IPS-11a (cell line): ENCODE measurements around the gene RETREG1.

Source experiments
- H3K4me3 ChIP-seq: one replicate; pipeline ENCODE4 v1.5.1; 2013; ENCODE audit warnings: low read depth, low read length, control low read depth

The RETREG1 gene

GRCh38 chr5:16585041-16585667 lies 31.6 kb downstream of the RETREG1 start:
- no peak overlapping the region for H3K4me3 ChIP-seq

DNA sequence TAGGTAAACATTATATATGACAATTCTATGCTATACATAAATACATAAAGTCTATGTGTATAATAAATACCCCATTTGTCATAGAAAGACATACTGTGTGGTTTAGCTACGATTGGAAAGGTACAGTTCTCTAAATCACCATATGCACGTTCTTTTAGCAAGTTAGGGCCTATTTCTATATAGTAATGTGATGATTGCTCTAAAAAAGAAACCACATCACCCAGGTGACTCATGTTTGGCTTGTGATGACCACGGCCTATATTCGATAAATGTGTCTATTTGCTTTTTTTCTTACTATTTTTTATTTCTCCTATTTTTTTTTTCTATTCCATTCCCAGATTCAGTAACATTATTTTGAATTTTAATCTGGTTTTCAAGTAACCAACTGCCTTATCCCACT lies 34.7 kb downstream of the RETREG1 start:
- H3K4me3 ChIP-seq = no peak overlapping the region

DNA sequence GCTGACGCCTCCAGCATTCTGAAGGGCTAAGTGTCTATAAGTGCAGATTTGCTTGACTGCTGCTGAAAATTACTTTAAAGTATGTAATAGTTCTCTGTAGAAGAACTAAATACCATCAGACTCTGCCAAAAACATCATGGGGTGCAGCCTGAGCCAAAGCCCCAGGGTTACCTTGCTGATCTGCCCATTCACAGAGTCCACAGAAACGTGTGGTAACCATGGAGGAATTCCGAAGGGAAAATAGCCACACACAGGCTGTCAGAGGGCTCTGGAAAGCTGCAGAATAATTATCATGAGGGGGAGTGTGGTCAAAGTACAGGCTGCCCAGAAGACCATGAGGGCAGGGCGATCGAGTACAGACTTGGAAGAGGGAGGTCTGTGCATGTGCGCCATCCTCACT lies 36.4 kb downstream of the RETREG1 start:
- H3K4me3 ChIP-seq = no peak overlapping the region

- no peak overlapping the region for H3K4me3 ChIP-seq
Observed at GRCh38 chr5:16579142-16579847, 37.5 kb downstream of the RETREG1 start.

DNA sequence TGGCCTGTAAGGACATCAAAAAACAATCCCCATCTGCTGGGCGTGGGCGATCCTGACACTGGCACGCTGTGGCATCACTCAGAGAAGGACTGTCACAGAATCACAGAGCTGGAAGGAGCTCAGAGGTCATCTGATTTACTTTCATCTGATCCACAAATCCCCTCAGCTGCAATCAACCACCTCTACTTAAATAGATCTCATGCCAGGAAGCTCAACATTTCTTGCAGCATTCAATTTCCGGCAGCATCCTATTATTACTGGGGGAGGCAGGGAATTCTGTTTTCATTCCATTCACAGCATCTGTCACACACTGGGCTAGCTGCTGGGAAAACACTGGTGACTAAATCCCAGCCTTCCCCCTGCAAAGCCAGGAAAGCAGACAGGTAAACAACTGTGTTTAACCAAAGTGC lies 38.3 kb downstream of the RETREG1 start:
- H3K4me3 ChIP-seq = no peak overlapping the region

DNA sequence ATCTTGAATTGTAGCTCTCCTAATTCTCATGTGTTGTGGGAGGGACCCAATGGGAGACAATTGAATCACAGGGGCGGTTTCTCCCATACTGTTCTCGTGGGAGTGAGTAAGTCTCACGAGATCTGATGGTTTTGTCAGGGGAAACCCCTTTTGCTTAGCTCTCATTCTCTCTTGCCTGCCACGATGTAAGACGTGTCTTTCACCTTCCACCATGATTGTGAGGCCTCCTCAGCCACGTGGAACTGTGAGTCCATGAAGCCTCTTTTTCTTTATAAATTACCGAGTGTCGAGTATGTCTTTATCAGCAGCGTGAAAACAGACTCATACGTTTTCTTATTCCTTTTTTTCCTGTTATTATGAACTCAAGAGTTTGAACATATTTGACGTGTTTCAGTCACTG lies 39.1 kb downstream of the RETREG1 start:
- H3K4me3 ChIP-seq = no peak overlapping the region

DNA sequence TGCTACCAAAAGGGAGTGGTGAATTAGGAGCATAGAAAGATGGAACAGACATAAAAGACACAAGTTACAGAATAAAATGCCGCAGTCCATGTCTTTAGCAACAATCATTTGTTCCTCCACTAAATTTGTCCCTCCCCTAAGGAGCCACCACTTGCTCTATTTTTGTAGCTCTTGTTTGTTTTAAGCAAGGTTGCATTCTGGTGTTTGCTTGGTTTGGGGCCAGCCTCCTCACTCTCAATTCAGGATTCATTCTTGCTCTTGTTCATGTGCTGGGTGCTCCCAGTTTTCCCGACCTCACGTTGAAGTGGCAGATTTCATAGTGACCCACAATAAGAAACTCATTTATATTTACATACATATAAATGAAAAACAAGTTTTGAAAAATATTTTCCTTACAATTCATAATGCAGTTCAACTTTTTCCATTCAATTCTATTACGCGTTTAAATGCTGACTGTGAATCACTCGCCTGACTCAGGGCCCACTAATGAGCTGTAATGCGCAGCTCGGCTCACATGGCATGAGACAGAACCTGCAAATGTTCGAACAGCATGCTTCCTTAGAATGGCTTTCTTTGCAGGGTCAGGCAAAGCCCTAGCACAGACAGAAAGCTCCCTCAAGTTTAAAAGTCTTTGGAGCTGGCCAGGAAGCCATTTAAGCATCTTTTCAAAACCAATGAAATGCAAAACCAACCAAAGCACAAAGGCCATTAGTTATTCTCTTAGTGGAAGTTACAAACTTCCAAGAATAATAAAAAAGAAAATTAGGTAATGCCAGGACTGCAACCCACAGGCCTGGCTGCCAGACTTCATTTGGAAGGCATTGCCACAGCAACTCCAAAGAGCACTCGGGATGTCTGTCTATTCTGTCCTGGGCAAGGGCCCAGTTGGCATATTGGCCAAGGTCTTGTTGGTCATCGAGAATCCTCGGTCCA lies 41.7 kb downstream of the RETREG1 start:
- no peak overlapping the region for H3K4me3 ChIP-seq

DNA sequence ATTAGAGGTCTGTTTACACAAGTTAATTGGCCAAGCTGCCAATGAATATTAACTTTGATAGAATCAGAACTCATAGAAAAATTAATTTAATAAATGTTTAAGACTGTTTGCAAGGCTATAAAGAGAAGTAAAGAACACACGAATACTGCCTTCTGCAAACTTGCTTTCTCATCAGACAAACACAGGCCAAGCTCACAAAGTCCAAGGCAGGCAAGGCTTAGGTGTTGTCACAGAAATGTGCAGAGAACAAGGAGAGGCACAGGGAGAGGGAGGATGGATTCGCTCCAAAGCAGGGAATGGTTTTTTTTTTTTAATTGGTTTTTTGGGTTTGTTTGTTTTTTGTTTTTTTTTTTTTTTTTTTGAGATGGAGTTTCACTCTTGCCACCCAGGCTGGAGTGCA lies 43.4 kb downstream of the RETREG1 start:
- H3K4me3 ChIP-seq = no peak overlapping the region

DNA sequence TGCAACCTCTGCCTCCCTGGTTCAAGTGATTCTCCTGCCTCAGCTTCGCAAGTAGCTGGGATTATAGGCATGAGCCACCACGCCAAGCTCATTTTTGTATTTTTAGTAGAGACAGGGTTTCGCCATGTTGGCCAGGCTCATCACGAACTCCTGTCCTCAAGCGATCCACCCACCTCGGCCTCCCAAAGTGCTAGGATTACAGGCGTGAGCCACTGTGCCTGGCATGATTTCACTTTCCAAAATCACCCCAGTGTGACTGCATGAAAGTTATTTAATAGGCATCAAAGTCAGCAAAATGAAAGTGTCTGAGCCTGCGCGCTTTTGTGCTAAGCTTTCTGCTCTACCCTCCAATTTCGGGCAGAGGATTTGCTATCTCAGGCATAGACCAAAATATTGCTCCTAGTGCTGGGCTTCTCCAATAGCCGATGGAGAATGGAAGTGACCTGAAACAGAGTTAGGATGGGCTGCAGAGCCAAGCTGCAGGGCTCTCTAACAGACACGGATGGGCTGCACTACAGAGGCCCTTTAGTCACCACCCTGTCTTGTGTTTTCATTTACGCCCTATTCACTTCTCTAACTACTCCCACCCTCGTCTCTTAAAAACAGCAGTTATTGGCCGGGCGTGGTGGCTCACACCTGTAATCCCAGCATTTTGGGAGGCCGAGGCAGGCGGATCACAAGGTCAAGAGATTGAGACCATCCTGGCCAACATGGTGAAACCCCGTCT lies 44.3 kb downstream of the RETREG1 start:
- no peak overlapping the region for H3K4me3 ChIP-seq

- no peak overlapping the region for H3K4me3 ChIP-seq
Observed at GRCh38 chr5:16571016-16571415, 45.8 kb downstream of the RETREG1 start.

- H3K4me3 ChIP-seq = no peak overlapping the region
Observed at GRCh38 chr5:16570121-16570815, 46.5 kb downstream of the RETREG1 start.

DNA sequence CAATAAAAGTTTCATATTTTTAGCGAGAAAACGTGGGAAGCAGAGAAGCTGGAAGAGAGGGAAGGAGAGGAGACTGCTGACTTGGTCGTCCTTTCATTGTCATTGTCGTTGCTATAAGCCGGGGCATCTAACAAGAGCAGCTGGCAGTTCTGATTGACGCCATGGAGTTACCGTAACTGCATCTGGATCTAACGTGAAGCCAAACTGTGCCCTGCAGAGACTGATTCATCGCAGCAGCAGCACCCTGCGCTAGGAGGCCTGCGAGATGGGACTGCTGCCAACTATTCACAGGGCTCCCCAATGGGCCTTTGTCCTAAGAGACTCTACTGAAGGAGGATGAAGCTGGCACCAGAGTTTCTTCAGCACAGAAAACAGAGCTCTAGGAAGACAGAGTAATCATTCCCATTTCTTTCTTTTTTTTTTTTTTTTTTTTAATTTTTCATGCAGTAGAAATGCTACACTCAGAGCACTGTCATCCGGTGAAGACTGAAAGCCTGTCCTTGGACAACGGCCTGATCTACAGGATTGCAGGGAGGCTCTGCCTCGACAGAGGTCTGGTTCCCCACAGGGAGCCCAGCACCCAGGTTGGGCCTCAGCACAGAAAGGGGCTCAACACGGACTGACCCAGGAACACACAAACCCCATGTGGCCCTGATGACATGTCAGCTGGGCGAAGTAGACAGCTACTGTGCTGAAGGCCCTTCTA lies 47.8 kb downstream of the RETREG1 start:
- no peak overlapping the region for H3K4me3 ChIP-seq

GRCh38 chr5:16567365-16567764 lies 49.4 kb downstream of the RETREG1 start:
- H3K4me3 ChIP-seq = no peak overlapping the region

DNA sequence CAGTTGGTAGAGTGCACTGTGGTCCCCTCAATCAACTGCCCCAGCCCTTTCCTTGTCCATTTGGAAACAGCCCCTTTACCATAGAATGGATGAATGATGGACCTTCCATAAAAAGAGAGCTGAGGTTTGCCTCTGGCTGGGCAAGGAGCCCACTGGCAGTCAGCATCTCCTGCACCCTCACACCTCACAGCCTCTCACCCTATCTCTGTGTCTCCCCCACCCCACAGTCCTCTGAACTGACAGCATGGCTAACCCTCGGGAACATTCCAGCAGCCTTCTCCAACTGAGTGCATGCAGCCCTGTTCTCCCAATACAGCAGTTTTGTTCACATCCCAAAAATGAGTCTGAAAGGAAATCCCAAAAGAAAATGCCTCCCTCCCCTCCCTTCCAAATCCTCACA lies 51.7 kb downstream of the RETREG1 start:
- H3K4me3 ChIP-seq = no peak overlapping the region

- H3K4me3 ChIP-seq = no peak overlapping the region
Observed at GRCh38 chr5:16564248-16564867, 52.4 kb downstream of the RETREG1 start.

GRCh38 chr5:16563686-16564085 lies 53.1 kb downstream of the RETREG1 start:
- no peak overlapping the region for H3K4me3 ChIP-seq

DNA sequence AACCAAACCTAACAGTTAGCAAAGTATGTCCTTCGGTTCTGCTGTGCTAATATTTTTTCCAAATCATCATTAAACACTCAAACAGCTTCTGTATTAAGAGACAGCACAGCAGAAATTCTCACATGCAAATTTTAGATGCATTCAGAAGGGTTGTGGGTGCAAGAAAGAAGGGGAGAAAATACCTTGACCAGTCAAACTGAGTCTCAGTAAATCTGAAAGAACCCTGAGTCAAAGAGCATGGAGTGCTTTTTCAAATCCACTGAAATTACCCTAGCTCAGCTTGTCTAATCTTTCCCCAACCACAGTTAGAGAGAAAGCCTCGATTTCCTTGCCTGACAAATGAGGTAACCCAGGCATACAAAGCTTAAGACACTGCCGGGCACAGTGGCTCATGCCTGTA lies 55.1 kb downstream of the RETREG1 start:
- no peak overlapping the region for H3K4me3 ChIP-seq

DNA sequence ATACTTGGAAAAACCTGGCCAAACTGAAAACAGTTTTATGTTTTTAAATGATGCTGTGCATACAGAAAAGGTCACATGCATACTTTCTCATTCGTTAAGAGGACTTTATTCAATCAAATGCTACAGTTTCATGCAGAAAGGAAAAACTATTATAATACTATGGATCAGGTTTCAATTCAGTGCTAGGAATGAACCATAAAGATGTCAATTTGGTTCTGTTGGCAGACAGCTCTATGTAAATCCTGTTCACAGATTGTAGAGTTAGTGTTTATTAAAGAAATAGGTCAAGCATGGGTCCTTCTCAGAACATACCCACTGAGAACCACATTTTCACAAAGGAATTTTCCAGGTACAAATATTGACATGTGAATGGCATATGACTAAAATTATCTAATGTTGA lies 57.1 kb downstream of the RETREG1 start:
- no peak overlapping the region for H3K4me3 ChIP-seq

DNA sequence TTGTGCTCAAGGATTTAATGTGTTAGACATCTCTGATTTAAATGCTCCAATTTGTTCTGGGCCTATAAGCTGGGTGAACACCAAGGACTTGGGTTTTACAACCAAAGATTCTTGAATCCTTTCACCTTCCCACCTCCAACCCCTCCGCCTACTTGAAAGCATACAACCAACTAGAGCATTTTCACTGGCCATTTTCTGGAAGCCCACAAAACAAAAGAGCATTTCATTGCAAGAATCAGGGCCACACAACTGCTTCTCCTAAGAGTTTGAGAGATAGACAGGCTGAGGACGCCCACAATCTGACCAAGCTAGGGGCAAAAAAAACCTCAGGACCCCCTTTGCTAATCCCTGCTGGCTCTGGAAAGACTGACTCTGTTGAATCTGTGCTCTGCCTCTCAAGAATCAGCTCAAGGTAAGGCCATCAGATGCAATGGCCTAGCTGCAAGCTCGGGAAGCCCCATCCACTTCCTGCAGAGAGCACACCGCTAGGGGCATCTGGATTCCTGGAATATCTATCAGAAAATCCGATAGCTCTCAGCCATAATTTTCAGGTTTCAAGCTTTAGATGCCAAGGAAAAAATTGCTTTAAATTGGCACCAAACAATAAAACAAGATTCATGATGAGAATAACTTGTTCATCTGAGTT lies 57.7 kb downstream of the RETREG1 start:
- no peak overlapping the region for H3K4me3 ChIP-seq
